Measurements from ENCODE around the gene ADAM12. TPM values are rescaled to one million over a fixed set of nuclear protein-coding genes. Genes with fewer than 3 reads are reported as not detected.

ADAM12 gene
- polyA plus RNA-seq, 1 donor from 2014 or later = 0.09 TPM

DNA sequence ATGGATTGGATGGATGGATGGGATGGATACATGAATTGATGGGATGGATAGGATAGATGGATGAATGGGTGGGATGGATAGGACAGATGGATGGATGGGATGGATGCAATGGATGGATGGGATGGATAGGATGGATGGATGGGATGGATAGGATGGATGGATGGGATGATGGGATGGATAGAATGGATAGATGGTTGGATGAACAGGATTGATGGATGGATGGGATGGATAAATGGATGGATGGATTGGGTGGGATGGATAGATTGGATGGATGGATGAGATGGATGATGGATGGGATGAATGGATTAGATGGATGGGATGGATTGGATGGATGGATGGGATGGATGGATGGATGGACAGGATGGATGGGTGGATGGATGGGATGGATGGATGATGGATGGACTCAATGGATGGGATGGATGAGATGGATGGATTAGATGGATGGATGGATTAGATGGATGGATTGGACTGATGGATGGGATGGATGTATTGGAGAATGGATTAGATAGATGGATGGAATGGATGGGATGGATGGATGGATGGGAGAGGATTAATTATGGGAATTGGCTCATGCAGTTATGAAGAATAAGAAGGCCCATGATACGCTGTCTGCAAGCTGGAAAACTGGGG is 136.4 kb downstream of the ADAM12 start:
- no peaks in the 10 kb centered on the region for H3F3A ChIP-seq (ENCODE audit: insufficient read depth, low read length, poor library complexity, severe bottlenecking)
- H3K9me2 ChIP-seq (ENCODE audit: insufficient read depth, low read length) = no peaks in the 10 kb centered on the region
- H2AFZ ChIP-seq (ENCODE audit: low read depth, low read length) = no peak overlapping the region
- no peaks in the 10 kb centered on the region for H4K20me1 ChIP-seq (ENCODE audit: insufficient read depth)
- H3K9me3 ChIP-seq (ENCODE audit: low read length) = no peaks in the 10 kb centered on the region
- no peak overlapping the region for H3K4me3 ChIP-seq (ENCODE audit: low read length)
- no peaks in the 10 kb centered on the region for H3K27me3 ChIP-seq (ENCODE audit: insufficient read depth, low read depth, low read length)
- TF ChIP-seq, protein P1, sequence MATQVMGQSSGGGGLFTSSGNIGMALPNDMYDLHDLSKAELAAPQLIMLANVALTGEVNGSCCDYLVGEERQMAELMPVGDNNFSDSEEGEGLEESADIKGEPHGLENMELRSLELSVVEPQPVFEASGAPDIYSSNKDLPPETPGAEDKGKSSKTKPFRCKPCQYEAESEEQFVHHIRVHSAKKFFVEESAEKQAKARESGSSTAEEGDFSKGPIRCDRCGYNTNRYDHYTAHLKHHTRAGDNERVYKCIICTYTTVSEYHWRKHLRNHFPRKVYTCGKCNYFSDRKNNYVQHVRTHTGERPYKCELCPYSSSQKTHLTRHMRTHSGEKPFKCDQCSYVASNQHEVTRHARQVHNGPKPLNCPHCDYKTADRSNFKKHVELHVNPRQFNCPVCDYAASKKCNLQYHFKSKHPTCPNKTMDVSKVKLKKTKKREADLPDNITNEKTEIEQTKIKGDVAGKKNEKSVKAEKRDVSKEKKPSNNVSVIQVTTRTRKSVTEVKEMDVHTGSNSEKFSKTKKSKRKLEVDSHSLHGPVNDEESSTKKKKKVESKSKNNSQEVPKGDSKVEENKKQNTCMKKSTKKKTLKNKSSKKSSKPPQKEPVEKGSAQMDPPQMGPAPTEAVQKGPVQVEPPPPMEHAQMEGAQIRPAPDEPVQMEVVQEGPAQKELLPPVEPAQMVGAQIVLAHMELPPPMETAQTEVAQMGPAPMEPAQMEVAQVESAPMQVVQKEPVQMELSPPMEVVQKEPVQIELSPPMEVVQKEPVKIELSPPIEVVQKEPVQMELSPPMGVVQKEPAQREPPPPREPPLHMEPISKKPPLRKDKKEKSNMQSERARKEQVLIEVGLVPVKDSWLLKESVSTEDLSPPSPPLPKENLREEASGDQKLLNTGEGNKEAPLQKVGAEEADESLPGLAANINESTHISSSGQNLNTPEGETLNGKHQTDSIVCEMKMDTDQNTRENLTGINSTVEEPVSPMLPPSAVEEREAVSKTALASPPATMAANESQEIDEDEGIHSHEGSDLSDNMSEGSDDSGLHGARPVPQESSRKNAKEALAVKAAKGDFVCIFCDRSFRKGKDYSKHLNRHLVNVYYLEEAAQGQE (IDR thresholded peaks at IDR 0.05; ENCODE audit: borderline replicate concordance) = no peak
- TF ChIP-seq EP300 (conservative IDR thresholded peaks at IDR 0.05; ENCODE audit: poor library complexity, severe bottlenecking) (no peak), EZH2 (IDR thresholded peaks at IDR 0.05; ENCODE audit: borderline replicate concordance, insufficient read depth, low read length, poor library complexity, severe bottlenecking) (no peak), RAD21 (conservative IDR thresholded peaks at IDR 0.05) (no peak), MXI1 (conservative IDR thresholded peaks at IDR 0.05; ENCODE audit: poor library complexity, severe bottlenecking) (no peak), TAF1 (IDR thresholded peaks at IDR 0.05; ENCODE audit: low read depth) (no peak)
- H3K4me2 ChIP-seq (ENCODE audit: low read length) = no peak overlapping the region
- H3K9ac ChIP-seq (ENCODE audit: low read length) = no peak overlapping the region
- H3K36me3 ChIP-seq (ENCODE audit: insufficient read depth, low read length) = no peaks in the 10 kb centered on the region
- H3K79me2 ChIP-seq (replicated peaks; ENCODE audit: insufficient read depth, low read length) = no peaks in the 10 kb centered on the region
- no peak overlapping the region for H3K27ac ChIP-seq (ENCODE audit: low read length)

DNA sequence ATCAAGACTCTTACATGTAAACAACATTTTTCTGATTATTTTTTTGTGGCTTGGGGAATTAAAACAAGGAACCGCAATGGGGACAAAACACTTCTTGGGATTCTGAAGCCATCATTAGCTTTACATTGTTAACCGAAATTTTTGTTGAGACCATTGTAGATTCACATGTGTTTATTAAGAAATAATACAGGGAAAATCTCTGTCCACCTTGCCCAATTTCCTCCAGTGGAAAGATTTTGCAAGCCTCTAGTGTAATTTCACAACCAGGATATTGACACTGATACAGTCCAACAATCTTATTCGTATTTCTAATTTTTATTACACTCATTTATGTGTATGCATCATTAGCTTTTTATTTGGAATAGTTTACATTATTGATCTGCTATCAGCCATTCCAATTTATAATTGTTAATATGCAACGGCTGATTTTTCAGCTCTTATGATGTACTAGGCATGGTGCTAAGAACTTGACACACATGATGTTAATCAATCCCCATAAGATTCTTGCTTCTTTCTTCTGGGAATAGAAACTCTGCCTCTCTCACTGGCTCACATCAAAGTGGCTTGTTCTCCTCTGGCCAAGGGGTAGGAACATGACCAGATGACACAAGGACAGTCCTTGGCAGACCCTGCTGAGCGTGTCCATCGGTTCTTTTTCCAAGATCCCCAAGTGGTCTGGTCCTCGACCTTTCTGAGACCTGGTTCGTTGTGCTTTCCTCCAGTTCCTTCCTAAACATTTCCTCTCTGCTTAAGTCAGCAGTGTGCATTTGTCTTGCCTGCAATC is 137.6 kb downstream of the ADAM12 start:
- Histone ChIP-seq H3K9me2 (ENCODE audit: insufficient read depth, low read length) (no peaks in the 10 kb centered on the region), H3K9ac (ENCODE audit: low read length) (no peak overlapping the region), H3K4me3 (ENCODE audit: low read length) (no peak overlapping the region), H3K9me3 (ENCODE audit: low read length) (no peaks in the 10 kb centered on the region), H3K36me3 (ENCODE audit: insufficient read depth, low read length) (no peaks in the 10 kb centered on the region), H4K20me1 (ENCODE audit: insufficient read depth) (no peaks in the 10 kb centered on the region), H3K4me2 (ENCODE audit: low read length) (no peak overlapping the region), H2AFZ (ENCODE audit: low read depth, low read length) (no peak overlapping the region), H3F3A (ENCODE audit: insufficient read depth, low read length, poor library complexity, severe bottlenecking) (no peaks in the 10 kb centered on the region), H3K27me3 (ENCODE audit: insufficient read depth, low read depth, low read length) (no peaks in the 10 kb centered on the region), H3K79me2 (replicated peaks; ENCODE audit: insufficient read depth, low read length) (no peaks in the 10 kb centered on the region), H3K27ac (ENCODE audit: low read length) (no peak overlapping the region)
- TF ChIP-seq EP300 (conservative IDR thresholded peaks at IDR 0.05; ENCODE audit: poor library complexity, severe bottlenecking) (no peak), TAF1 (IDR thresholded peaks at IDR 0.05; ENCODE audit: low read depth) (no peak), SMC3 (conservative IDR thresholded peaks at IDR 0.05; ENCODE audit: poor library complexity) (no peak), POLR2AphosphoS5 (IDR thresholded peaks at IDR 0.05) (no peak), RAD21 (conservative IDR thresholded peaks at IDR 0.05) (no peak), EZH2 (IDR thresholded peaks at IDR 0.05; ENCODE audit: borderline replicate concordance, insufficient read depth, low read length, poor library complexity, severe bottlenecking) (no peak), MXI1 (conservative IDR thresholded peaks at IDR 0.05; ENCODE audit: poor library complexity, severe bottlenecking) (no peak)
- TF ChIP-seq, protein P2, sequence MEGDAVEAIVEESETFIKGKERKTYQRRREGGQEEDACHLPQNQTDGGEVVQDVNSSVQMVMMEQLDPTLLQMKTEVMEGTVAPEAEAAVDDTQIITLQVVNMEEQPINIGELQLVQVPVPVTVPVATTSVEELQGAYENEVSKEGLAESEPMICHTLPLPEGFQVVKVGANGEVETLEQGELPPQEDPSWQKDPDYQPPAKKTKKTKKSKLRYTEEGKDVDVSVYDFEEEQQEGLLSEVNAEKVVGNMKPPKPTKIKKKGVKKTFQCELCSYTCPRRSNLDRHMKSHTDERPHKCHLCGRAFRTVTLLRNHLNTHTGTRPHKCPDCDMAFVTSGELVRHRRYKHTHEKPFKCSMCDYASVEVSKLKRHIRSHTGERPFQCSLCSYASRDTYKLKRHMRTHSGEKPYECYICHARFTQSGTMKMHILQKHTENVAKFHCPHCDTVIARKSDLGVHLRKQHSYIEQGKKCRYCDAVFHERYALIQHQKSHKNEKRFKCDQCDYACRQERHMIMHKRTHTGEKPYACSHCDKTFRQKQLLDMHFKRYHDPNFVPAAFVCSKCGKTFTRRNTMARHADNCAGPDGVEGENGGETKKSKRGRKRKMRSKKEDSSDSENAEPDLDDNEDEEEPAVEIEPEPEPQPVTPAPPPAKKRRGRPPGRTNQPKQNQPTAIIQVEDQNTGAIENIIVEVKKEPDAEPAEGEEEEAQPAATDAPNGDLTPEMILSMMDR (IDR thresholded peaks at IDR 0.05; ENCODE audit: poor library complexity, severe bottlenecking) = no peak
- TF ChIP-seq, protein P1 (IDR thresholded peaks at IDR 0.05; ENCODE audit: borderline replicate concordance) = no peak
